Uterus (tissue), 2 donors: ENCODE data around the gene MAN2B2.

Source experiments
- POLR2A ChIP-seq, 2 donors: fragments of 450-650 bp; IDR thresholded peaks; one replicate each; pipeline ENCODE4 v1.6.1; 2016; ENCODE audit warnings: antibody characterized with exemption in 2 of 2, mild to moderate bottlenecking in 1 of 2, moderate library complexity in 1 of 2
- TF ChIP-seq, protein P1 (sequence below), 4 experiments: fragments of 200-600 bp in 2 of 4; fragments of 450-650 bp in 2 of 4; sonication (generic) in 2 of 4; IDR thresholded peaks; one replicate each; pipeline ENCODE4 v1.5.1; 2016 to 2019; ENCODE audit warnings: antibody characterized with exemption in 4 of 4, mild to moderate bottlenecking in 2 of 4, moderate library complexity in 1 of 4

DNA sequence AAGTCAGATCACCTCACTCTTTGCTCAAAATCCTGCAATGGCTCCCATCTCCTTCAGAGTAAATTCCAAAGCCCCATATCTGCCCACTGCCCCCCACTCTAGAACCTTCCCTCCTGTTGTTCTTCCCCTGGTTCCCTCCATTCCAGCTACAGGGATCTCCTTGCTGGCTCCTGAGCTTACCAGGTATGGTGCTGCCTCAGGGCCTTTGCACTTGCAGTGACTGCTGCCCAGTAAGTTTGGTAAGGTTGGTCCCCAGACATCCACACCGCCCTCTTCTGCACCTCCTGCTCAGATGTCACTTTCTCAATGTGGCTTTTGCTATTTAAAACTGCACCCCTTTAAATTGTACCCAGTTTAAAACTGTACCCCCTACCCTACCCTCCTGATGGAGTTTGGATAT lies 7.8 kb upstream of the MAN2B2 start:
- TF ChIP-seq, protein P1, sequence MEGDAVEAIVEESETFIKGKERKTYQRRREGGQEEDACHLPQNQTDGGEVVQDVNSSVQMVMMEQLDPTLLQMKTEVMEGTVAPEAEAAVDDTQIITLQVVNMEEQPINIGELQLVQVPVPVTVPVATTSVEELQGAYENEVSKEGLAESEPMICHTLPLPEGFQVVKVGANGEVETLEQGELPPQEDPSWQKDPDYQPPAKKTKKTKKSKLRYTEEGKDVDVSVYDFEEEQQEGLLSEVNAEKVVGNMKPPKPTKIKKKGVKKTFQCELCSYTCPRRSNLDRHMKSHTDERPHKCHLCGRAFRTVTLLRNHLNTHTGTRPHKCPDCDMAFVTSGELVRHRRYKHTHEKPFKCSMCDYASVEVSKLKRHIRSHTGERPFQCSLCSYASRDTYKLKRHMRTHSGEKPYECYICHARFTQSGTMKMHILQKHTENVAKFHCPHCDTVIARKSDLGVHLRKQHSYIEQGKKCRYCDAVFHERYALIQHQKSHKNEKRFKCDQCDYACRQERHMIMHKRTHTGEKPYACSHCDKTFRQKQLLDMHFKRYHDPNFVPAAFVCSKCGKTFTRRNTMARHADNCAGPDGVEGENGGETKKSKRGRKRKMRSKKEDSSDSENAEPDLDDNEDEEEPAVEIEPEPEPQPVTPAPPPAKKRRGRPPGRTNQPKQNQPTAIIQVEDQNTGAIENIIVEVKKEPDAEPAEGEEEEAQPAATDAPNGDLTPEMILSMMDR (IDR thresholded peaks at IDR 0.05), result no peak
- TF ChIP-seq POLR2A (IDR thresholded peaks at IDR 0.05), result no peak
